RWPE1 (cell line): ENCODE data around the gene PYGL.
A peak's percentile ranks its signal among the peaks of the same experiment; 100 is the strongest.

Experiments
- CTCF ChIA-PET: fragments of 350-600 bp; sonication (Branson Sonifier 250); formaldehyde crosslinking; extraction: SDS; loops from one replicate; lab custom pipeline; 2021; lab: Yijun Ruan, JAX
- POLR2A ChIA-PET: fragments of 400-600 bp; formaldehyde crosslinking; extraction: SDS; loops from one replicate; lab custom pipeline; 2020; ENCODE audit warnings: antibody characterized with exemption; ENCODE audit not compliant: low non-redundant PET; lab: Yijun Ruan, JAX
- DNase-seq: peaks from one replicate; pipeline ENCODE4 v3.0.0; 2012; ENCODE audit warnings: low spot score
- H3K27ac ChIP-seq: fragments of 450-650 bp; 2 replicates; pipeline ENCODE4 v1.5.1; 2017
- TF ChIP-seq, protein P1 (sequence below): fragments of 450-650 bp; conservative IDR thresholded peaks from 2 replicates; pipeline ENCODE4 v1.5.1; 2017; ENCODE audit warnings: low read depth, mild to moderate bottlenecking

PYGL gene

DNA sequence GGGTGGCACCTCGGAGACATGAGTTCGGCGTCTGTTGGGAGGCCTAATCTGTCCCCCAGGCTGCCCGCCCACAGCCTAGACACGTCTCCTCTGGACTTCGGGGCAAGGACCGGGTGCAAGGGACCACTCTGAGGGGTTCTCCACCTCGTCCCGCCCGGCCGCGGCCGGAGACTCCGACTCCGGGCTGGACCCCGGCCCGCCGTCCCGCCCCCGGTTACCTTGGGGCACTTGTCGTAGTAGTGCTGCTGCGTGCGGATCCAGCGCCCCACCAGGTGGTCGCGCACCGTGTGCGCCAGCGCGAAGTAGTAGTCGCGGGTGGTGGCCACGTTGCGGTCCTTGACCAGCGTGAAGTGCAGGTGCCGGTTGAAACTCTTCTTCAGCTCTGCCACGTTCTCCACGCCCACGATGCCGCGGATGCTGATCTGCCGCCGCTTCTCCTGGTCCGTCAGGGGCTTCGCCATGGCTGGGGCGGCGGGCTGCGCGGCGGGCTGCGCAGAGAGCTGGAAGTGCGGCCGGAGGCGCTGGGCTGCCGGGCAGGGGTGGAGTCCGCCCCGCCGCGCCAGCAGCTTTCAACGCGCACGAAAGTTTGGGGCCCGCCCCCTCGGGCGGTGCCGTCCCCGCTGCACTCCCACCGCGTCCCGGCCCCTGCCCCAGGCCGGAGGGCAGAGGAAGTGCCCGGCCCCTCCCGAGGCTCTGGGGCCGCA, at the start of gene PYGL:
TSS of gene PYGL (minus strand) at position 541 of the 704 bp plus-strand sequence. CDS start at position 461, 80 bp downstream.
- ChIA-PET POLR2A (interaction anchor here (0.7 kb wide), 1 partner anchor 11 kb away, joined by 5 read pairs; no protein-coding TSS in a partner anchor), CTCF (interaction anchor here (0.6 to 1.4 kb wide), 5 partner anchors 11 to 689 kb away, joined by 3 to 6 read pairs (median 3); no protein-coding TSS in a partner anchor)
- TF ChIP-seq, protein P1, sequence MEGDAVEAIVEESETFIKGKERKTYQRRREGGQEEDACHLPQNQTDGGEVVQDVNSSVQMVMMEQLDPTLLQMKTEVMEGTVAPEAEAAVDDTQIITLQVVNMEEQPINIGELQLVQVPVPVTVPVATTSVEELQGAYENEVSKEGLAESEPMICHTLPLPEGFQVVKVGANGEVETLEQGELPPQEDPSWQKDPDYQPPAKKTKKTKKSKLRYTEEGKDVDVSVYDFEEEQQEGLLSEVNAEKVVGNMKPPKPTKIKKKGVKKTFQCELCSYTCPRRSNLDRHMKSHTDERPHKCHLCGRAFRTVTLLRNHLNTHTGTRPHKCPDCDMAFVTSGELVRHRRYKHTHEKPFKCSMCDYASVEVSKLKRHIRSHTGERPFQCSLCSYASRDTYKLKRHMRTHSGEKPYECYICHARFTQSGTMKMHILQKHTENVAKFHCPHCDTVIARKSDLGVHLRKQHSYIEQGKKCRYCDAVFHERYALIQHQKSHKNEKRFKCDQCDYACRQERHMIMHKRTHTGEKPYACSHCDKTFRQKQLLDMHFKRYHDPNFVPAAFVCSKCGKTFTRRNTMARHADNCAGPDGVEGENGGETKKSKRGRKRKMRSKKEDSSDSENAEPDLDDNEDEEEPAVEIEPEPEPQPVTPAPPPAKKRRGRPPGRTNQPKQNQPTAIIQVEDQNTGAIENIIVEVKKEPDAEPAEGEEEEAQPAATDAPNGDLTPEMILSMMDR: no peak
- peak; percentile 70 for DNase-seq
- H3K27ac ChIP-seq: peak within 1 kb of the TSS; percentile 93

DNA sequence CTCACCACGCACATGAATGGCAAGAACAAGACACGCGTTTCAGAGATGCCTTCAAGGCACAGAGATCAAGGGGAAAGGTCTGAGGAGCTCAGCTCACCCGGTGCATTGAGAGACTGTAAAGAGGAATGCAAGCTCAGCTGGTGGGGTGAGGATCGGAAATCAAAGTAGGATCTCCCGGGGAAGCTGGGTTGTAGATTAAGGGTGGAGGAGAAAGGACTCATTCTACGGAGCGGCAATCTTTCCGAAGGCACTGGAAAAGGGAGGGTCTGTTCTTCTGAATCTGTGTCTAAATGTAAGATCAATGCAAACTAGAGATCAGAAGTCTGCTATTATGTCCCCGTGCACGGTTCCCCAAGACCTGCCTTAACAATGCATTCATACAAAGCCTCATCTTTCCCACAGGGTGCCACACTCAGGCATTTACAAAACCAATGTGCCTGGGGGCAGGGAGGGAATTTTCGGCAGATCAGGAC, 41.6 kb upstream of the PYGL start:
- TF ChIP-seq, protein P1: no peak
- H3K27ac ChIP-seq: no peak overlapping the region
- CTCF ChIA-PET: no interaction called here
- DNase-seq: no peak
- POLR2A ChIA-PET: no interaction called here

DNA sequence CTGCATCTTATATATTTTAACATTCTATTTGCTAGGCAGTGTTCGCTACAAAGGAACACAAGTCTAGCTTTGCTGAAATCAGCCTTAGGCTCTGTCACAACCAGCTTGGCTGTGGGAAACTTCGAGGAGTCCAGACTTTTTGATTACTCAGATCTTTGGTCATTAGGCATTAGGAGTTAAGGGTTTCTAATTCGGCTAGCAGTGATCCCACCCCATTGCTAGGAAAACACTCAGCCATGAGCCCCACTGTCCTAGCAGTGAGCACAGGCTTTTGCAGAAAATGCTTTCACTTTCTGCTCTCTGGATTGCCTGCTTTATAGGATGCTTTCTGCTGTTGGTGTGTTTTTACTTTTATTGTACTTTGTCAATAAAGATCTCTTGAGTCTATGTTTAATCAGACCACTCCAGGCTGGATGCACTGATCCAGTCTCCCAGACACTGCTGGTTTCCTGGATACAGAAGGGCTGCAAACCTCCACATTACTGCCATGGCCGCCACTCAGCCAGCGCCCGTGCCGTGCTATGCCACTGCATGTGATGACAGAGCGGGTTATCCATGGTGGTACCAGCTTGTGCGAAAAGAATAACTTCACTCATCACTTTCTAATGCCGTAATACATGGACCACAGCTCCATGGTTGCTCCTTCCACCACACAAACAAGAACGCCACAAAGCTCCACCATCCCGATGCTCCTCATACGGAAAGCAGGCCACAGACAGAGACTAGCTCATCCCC, 41.0 kb upstream of the PYGL start:
- TF ChIP-seq, protein P1: no peak
- H3K27ac ChIP-seq: no peak overlapping the region
- DNase-seq: no peak
- POLR2A ChIA-PET: no interaction called here
- CTCF ChIA-PET: no interaction called here

DNA sequence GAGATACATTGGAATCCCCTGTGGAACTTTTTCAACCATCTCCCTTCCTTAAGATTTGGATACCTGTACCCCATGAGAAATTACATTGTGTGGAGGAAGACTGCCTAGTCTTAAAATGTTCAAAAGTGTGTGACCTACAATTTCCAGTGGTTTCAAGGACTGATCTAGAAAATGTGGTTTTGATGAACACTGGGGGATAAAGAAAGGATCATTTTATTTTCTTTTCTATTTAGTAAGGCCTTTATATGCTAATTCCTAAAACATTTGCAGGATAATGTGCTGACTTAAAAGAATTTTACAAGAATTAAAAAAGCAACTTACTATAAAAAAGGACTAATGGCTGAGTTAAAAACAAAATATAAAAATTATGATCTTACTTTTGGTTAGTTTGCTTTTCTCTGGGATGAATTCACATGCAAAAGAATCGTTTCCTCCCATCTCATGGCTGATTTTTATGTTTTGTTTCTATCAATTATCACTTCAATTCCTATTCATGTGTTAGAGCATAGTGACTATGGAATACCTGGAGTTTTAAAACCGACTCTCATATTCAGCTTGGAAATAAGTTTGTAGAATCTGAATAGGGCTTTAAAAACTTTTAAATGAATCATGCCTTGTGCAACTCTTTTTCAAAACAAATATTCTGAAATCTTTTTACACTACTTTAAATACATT, 39.9 kb upstream of the PYGL start:
- POLR2A ChIA-PET: no interaction called here
- H3K27ac ChIP-seq: no peak overlapping the region
- TF ChIP-seq, protein P1: no peak
- CTCF ChIA-PET: no interaction called here
- DNase-seq: no peak

DNA sequence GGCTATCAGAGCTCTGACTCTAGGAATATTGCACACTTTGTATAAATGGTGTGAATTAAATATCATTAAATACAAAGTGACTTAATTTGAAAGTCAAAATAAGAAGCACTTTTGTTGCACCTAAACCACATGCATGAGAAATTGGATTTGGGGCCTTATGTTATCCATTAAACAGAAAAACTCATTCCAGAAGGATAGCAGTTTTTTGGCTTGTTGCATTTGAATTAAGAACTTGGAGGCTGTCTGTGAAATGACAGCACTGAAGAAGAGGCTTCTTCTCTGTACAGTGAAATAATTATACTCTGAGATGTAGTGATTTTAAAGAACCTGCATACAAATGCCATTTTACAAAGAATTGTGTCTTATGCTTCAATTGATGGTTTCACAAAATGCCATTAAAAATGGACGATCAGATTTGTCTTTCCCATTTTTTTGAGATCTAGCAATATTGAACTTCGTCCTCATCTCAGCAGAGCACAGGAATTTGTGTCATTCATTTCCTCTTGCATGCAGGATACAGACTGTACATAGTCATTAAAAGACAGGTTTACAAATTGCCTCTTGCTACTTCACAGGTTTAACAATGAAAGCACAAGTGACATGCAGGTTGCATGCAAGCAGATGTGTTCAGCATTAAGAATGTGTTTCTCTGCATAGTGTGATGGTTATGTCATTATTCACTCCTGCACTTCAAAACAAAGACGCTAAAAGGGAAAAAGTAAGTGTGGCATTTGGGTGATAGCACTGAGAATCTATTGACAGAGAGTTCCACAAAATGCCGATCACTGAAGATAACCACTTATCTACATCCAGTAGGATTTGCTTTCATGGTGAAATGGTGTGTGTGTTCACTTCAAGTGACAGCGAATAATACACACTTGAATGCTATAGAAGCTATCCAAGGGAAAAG, 35.9 kb upstream of the PYGL start:
- POLR2A ChIA-PET: no interaction called here
- CTCF ChIA-PET: no interaction called here
- no peak for DNase-seq
- H3K27ac ChIP-seq: no peak overlapping the region
- TF ChIP-seq, protein P1: no peak
